H4 (cell line): Measurements from ENCODE around the gene NELFB. TPM values are rescaled to one million over a fixed set of nuclear protein-coding genes. Genes with fewer than 3 reads are reported as not detected.

Source experiments
- DNase-seq: peaks from one replicate; pipeline ENCODE4 v3.0.0-alpha.2; 2015; ENCODE audit warnings: low spot score
- total RNA-seq: library from RNA; depleted of rRNA; stranded (reverse); fragments of >200 nt; shearing (Covaris generic); gene quantifications from 2 replicates; pipeline ENCODE4 v1.2.3, GENCODE V29; 2014

Gene NELFB
- total RNA-seq, 1 experiment from 2014 or later = 33.0 TPM

DNA sequence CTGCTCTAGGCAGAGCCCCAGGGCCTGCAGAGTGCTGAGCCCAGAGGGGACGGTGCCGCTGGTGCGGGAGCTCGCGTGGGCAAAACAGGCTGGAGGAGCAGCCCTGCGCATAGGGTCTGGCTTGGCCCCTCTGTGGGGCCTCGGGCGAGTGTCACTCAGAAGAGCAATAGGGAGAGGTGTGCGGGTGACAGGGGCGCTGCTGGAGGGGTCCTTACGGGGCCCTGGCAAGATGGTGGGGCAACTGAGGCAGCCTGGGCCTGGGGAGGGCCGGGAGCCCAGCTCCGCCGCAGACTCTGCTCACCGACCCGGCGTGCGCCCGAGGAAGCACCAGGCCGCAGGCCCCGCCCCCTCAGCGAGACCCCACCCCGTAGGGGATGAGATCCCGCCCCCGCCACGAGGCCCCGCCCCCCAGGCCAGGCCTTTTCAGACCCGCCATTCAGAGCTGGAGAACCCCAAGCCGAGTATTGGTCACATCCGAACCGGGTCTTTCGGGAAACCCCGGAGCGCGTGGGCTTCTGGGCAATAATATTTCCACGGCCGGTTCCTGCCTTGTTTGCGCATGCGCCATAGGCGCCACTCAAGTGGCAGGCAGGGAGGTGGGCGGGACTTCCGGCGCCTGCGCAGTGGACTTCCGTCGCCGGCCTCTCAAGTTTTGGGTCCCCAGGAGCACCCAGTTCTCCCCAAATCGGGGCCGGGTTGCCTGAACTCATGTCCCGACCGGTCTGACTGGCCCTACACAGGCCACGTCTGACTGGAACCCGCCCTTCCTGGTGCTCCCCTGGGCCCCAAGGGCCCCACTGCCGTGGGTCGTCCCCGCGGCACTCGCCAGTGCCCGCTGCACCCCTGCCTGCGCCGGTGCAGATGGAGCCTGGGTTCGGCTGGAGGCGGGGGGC is 31.8 kb upstream of the NELFB start:
- peak; percentile 95 for DNase-seq

- DNase-seq = no peak
Measured at GRCh38 chr9:137224830-137225694, 30.1 kb upstream of the NELFB start, which contains the start of gene CYSRT1. Gene CYSRT1, plus strand, starts transcription at chr9:137225174. Its CDS starts 448 bp downstream, at chr9:137225622.

- no peak for DNase-seq
Measured at GRCh38 chr9:137225699-137226331, 29.3 kb upstream of the NELFB start.

- DNase-seq = no peak
Measured at GRCh38 chr9:137226338-137227053, 28.6 kb upstream of the NELFB start.

GRCh38 chr9:137227054-137227852 is 27.9 kb upstream of the NELFB start, which contains the start of gene RNF224:
Gene RNF224, plus strand, starts transcription at chr9:137227502. Its CDS starts 834 bp downstream, at chr9:137228336.
- peak; percentile 70 for DNase-seq

DNA sequence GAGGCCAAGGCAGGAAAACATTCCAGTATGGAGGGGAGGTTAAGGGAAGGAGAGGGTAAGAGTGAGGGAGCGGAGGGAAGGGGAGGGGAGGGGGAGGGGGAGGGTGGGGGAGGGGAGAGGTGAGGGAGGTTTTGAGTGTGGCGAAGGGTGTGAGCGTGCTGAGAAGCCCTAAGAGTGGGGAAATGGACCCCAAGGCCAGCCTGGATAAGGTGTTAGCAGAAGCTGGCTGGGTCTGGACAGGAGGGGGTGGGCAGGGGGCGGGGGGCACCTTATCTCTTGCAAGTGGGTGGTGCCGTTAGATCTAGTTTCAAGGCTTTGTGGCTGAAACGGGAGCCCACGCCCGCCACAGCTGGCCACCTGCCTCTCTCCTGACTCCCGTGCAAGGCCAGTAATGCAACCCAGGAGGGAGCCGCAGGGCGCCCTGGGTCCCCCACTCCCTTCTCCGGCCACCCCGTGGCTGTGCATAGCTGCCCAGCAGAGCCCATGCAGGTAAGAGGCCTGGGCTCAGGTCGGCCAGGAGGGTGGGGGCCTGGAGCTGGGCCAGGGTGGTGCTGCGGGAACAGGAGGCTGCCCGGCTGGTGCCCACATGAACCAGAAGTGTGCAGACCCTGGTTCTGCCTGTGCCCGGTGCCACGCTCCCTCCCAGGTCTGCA is 27.1 kb upstream of the NELFB start:
- no peak for DNase-seq

- no peak for DNase-seq
Measured at GRCh38 chr9:137228506-137228967, 26.6 kb upstream of the NELFB start.

- no peak for DNase-seq
Measured at GRCh38 chr9:137228968-137229896, 25.9 kb upstream of the NELFB start.

- no peak for DNase-seq
Measured at GRCh38 chr9:137229903-137230704, 25.0 kb upstream of the NELFB start.

DNA sequence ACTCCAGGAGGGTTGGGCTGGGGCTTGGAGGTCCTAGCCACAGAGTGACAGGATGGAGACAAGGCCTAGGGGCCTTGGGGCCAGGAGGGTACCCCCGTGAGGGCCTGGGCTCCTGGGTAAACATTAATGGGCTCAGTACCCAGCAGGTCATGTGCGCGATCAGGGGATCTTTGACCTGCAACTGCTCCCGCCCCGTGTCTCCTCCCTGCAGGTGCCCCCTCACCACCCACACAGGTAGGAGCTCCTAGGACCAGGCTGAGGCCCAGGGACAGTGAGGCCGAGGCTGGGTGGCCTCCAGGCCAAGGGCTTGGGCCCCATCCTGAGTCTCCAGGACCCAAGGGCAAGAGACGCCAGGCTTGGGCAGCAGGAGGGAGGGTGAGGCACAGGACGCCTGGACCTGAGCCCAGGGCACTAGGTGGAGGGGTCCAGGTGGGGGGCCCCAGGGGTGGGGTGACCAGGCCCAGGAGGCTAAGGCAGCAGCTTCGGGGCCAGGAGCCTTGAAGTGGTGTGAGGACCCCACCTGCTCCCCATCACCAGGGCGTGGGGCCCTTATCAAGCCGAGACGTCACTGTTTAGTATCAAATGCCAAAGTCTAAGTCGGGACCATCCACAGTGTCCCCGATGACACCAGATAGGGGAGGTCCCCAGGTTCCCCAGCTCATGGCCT is 24.3 kb upstream of the NELFB start, which contains the start of gene SLC34A3:
TSS of gene SLC34A3 (plus strand) at position 197 of the 667 bp plus-strand sequence. CDS start 802 bp downstream, outside the sequence.
- no peak for DNase-seq

GRCh38 chr9:137231372-137232039 is 23.6 kb upstream of the NELFB start:
- DNase-seq = no peak

DNA sequence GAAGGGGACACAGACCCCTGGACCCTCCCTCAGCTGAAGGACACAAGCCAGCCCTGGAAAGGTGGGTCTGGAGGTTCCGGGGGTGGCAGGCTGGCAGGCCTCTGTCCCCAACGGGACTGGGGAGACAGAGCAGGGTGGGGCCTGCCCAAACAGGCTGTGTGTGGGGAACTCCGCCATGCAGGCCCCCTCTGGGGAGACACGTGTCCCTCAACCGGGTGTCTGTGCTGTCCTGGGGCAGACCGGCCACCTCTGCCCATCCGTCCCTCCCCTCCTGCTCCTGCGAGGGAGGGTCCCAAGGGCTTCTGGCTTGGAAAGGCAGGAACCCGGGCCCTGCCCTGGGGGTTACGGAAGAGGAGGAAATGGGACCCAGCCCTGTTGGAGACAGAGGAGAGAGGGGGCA is 23.0 kb upstream of the NELFB start:
- no peak for DNase-seq

DNA sequence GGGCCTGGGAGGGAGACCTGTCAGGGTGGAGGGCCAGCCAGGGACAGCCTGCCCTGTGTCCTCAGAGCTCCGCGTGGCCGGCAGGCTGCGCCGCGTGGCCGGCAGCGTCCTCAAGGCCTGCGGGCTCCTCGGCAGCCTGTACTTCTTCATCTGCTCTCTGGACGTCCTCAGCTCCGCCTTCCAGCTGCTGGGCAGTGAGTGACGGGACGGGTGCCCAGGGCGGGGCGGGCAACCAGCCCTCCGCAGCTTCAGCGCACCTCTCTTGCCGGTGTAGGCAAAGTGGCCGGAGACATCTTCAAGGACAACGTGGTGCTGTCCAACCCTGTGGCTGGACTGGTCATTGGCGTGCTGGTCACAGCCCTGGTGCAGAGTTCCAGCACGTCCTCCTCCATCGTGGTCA is 22.6 kb upstream of the NELFB start:
- DNase-seq = no peak

GRCh38 chr9:137233143-137233980 is 21.8 kb upstream of the NELFB start:
- no peak for DNase-seq

GRCh38 chr9:137234055-137234697 is 21.0 kb upstream of the NELFB start:
- no peak for DNase-seq
